ENCODE measurements around the gene PSAP.

Gene PSAP

GRCh38 chr10:71821909-71822763, 28.9 kb downstream of the PSAP start:
- H3K4me3 ChIP-seq (ENCODE audit: low read depth, low read length), result no peak overlapping the region
- TF ChIP-seq CTCF (IDR thresholded peaks at IDR 0.05; ENCODE audit: low read depth, low read length), result no peak

GRCh38 chr10:71820966-71821365, 30.1 kb downstream of the PSAP start:
- TF ChIP-seq CTCF (IDR thresholded peaks at IDR 0.05; ENCODE audit: low read depth, low read length), result no peak
- no peak overlapping the region for H3K4me3 ChIP-seq (ENCODE audit: low read depth, low read length)

- H3K4me3 ChIP-seq (ENCODE audit: low read depth, low read length), result no peak overlapping the region
- TF ChIP-seq CTCF (IDR thresholded peaks at IDR 0.05; ENCODE audit: low read depth, low read length), result no peak
Observed at GRCh38 chr10:71819985-71820384, 31.1 kb downstream of the PSAP start.

GRCh38 chr10:71819441-71819861, 31.6 kb downstream of the PSAP start:
- H3K4me3 ChIP-seq (ENCODE audit: low read depth, low read length), result no peak overlapping the region
- no peak for TF ChIP-seq CTCF (IDR thresholded peaks at IDR 0.05; ENCODE audit: low read depth, low read length)

GRCh38 chr10:71818674-71819260, 32.3 kb downstream of the PSAP start:
- no peak for TF ChIP-seq CTCF (IDR thresholded peaks at IDR 0.05; ENCODE audit: low read depth, low read length)
- no peak overlapping the region for H3K4me3 ChIP-seq (ENCODE audit: low read depth, low read length)

GRCh38 chr10:71817831-71818655, 33.0 kb downstream of the PSAP start:
- no peak for TF ChIP-seq CTCF (IDR thresholded peaks at IDR 0.05; ENCODE audit: low read depth, low read length)
- H3K4me3 ChIP-seq (ENCODE audit: low read depth, low read length), result no peak overlapping the region

Data from WI38 (cell line).